ENCODE data around the gene NRXN3.

NRXN3 gene

DNA sequence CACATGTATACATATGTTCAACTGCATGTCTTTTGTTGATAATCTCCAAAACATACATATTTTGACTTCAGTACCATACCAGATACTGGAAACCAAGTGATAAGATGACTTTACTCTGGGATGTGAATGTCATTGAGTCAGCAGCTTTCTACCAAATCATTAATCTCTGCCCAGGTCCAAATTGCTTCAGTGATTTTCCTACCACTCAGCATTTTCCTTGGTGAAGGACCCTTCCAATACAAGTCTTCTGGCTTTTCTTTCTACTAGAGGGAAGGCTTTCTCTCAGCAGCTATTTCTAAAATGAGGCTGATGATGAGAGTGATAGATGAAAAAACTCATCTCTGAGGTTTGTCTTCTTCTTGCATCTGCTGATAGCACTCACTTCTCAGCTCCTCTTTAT lies 1008.5 kb downstream of the NRXN3 start (continued):
- TF ChIP-seq, protein P1, sequence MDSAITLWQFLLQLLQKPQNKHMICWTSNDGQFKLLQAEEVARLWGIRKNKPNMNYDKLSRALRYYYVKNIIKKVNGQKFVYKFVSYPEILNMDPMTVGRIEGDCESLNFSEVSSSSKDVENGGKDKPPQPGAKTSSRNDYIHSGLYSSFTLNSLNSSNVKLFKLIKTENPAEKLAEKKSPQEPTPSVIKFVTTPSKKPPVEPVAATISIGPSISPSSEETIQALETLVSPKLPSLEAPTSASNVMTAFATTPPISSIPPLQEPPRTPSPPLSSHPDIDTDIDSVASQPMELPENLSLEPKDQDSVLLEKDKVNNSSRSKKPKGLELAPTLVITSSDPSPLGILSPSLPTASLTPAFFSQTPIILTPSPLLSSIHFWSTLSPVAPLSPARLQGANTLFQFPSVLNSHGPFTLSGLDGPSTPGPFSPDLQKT (IDR thresholded peaks at IDR 0.05; ENCODE audit: borderline replicate concordance, low read depth, low read length): no peak
- TF ChIP-seq ZNF501 (tag by site-specific recombination; IDR thresholded peaks at IDR 0.05) (no peak), ZNF670 (tag by site-specific recombination; IDR thresholded peaks at IDR 0.05; ENCODE audit: low read depth) (no peak), ZFP69B (tag by site-specific recombination; IDR thresholded peaks at IDR 0.05) (no peak), MZF1 (tag by site-specific recombination; IDR thresholded peaks at IDR 0.05; ENCODE audit: borderline replicate concordance) (no peak), ZNF571 (tag by site-specific recombination; IDR thresholded peaks at IDR 0.05) (no peak), ZNF561 (tag by site-specific recombination; IDR thresholded peaks at IDR 0.05; ENCODE audit: borderline replicate concordance) (no peak), ZBTB48 (tag by site-specific recombination; IDR thresholded peaks at IDR 0.05) (no peak)
- TF ChIP-seq, protein P2, sequence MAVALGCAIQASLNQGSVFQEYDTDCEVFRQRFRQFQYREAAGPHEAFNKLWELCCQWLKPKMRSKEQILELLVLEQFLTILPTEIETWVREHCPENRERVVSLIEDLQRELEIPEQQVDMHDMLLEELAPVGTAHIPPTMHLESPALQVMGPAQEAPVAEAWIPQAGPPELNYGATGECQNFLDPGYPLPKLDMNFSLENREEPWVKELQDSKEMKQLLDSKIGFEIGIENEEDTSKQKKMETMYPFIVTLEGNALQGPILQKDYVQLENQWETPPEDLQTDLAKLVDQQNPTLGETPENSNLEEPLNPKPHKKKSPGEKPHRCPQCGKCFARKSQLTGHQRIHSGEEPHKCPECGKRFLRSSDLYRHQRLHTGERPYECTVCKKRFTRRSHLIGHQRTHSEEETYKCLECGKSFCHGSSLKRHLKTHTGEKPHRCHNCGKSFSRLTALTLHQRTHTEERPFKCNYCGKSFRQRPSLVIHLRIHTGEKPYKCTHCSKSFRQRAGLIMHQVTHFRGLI (tag by site-specific recombination; IDR thresholded peaks at IDR 0.05): no peak
- TF ChIP-seq, protein P3, sequence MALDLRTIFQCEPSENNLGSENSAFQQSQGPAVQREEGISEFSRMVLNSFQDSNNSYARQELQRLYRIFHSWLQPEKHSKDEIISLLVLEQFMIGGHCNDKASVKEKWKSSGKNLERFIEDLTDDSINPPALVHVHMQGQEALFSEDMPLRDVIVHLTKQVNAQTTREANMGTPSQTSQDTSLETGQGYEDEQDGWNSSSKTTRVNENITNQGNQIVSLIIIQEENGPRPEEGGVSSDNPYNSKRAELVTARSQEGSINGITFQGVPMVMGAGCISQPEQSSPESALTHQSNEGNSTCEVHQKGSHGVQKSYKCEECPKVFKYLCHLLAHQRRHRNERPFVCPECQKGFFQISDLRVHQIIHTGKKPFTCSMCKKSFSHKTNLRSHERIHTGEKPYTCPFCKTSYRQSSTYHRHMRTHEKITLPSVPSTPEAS (tag by site-specific recombination; IDR thresholded peaks at IDR 0.05): no peak
- TF ChIP-seq, protein P4, sequence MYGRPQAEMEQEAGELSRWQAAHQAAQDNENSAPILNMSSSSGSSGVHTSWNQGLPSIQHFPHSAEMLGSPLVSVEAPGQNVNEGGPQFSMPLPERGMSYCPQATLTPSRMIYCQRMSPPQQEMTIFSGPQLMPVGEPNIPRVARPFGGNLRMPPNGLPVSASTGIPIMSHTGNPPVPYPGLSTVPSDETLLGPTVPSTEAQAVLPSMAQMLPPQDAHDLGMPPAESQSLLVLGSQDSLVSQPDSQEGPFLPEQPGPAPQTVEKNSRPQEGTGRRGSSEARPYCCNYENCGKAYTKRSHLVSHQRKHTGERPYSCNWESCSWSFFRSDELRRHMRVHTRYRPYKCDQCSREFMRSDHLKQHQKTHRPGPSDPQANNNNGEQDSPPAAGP (tag by site-specific recombination; IDR thresholded peaks at IDR 0.05): no peak

- Histone ChIP-seq H3K4me1 (ENCODE audit: control insufficient read depth, insufficient read depth, low read length) (peaks cover 2% of the 10 kb centered on the region; the same call in 1 of the 2 replicates), H3K27ac (ENCODE audit: extremely low read depth, low read depth, low read length) (no peak overlapping the region), H3K9me3 (ENCODE audit: control insufficient read depth, insufficient read depth, low read depth, low read length) (no peaks in the 10 kb centered on the region), H3K4me3 (ENCODE audit: low read depth, low read length) (no peak overlapping the region), H3K36me3 (ENCODE audit: control insufficient read depth in 2 of 2, insufficient read depth in 1 of 2, low read length in 2 of 2) (no peaks in the 10 kb centered on the region)
- POLR2A ChIA-PET: no interaction called here
- CTCF ChIA-PET: no interaction called here
- TF ChIP-seq FEZF1 (tag by site-specific recombination; IDR thresholded peaks at IDR 0.05): 0 out of 2 replicates have a peak, but pooled peaks have one; percentile 50
- TF ChIP-seq ZNF2 (tag by site-specific recombination; IDR thresholded peaks at IDR 0.05): no peak
Measured at GRCh38 chr14:79179985-79180384, 1009.8 kb downstream of the NRXN3 start.

- H3K27ac ChIP-seq (ENCODE audit: extremely low read depth, low read depth, low read length): no peak overlapping the region
- no peaks in the 10 kb centered on the region for H3K9me3 ChIP-seq (ENCODE audit: control insufficient read depth, insufficient read depth, low read depth, low read length)
- no peak for TF ChIP-seq ZNF473 (tag by site-specific recombination; IDR thresholded peaks at IDR 0.05)
- no peak for TF ChIP-seq HOXD13 (CRISPR knock-in tag; IDR thresholded peaks at IDR 0.05; ENCODE audit: borderline replicate concordance)
- TF ChIP-seq ZNF221 (tag by site-specific recombination; IDR thresholded peaks at IDR 0.05; ENCODE audit: borderline replicate concordance): no peak
- TF ChIP-seq ZNF37A (tag by site-specific recombination; IDR thresholded peaks at IDR 0.05): no peak
- TF ChIP-seq ZNF335 (tag by site-specific recombination; conservative IDR thresholded peaks at IDR 0.05): no peak
- no peak for TF ChIP-seq ZNF621 (tag by site-specific recombination; IDR thresholded peaks at IDR 0.05)
- no peak for TF ChIP-seq ZBTB26 (tag by site-specific recombination; optimal IDR thresholded peaks at IDR 0.05)
- TF ChIP-seq ZNF544 (tag by site-specific recombination; IDR thresholded peaks at IDR 0.05): no peak
- peaks cover 2% of the 10 kb centered on the region; the same call in 1 of the 2 replicates for H3K4me1 ChIP-seq (ENCODE audit: control insufficient read depth, insufficient read depth, low read length)
- no peaks in the 10 kb centered on the region for H3K36me3 ChIP-seq (ENCODE audit: control insufficient read depth in 2 of 2, insufficient read depth in 1 of 2, low read length in 2 of 2)
- CTCF ChIA-PET: no interaction called here
- POLR2A ChIA-PET: no interaction called here
- no peak overlapping the region for H3K4me3 ChIP-seq (ENCODE audit: low read depth, low read length)
Measured at GRCh38 chr14:79180656-79181055, 1010.5 kb downstream of the NRXN3 start.
